WTC11 (cell line): Measurements from ENCODE around the gene AHR.

Source experiments
- CTCF ChIP-seq: fragments of 200-600 bp; IDR thresholded peaks from 2 replicates; pipeline ENCODE4 v1.8.0; 2022; ENCODE audit warnings: antibody characterized with exemption
- FOXK1 ChIP-seq: sonication (generic); formaldehyde crosslinking; IDR thresholded peaks from 2 replicates; pipeline ENCODE4 v1.8.0; 2022; ENCODE audit warnings: mild to moderate bottlenecking, moderate library complexity, missing genetic modification reagents
- NFATC4 ChIP-seq: fragments of 250-450 bp; sonication (Bioruptor Pico); IDR thresholded peaks from 2 replicates; pipeline ENCODE4 v1.9.0; 2021; ENCODE audit warnings: mild to moderate bottlenecking
- TF ChIP-seq, protein P1 (sequence below): sonication (generic); formaldehyde crosslinking; IDR thresholded peaks from 2 replicates; pipeline ENCODE4 v1.8.0; 2022; ENCODE audit warnings: mild to moderate bottlenecking, missing genetic modification reagents
- TF ChIP-seq, protein P2 (sequence below): fragments of 250-450 bp; sonication (Bioruptor Pico); IDR thresholded peaks from 2 replicates; pipeline ENCODE4 v1.9.0; 2021; ENCODE audit warnings: moderate library complexity, mild to moderate bottlenecking, inconsistent platforms, borderline replicate concordance

- TF ChIP-seq, protein P1, sequence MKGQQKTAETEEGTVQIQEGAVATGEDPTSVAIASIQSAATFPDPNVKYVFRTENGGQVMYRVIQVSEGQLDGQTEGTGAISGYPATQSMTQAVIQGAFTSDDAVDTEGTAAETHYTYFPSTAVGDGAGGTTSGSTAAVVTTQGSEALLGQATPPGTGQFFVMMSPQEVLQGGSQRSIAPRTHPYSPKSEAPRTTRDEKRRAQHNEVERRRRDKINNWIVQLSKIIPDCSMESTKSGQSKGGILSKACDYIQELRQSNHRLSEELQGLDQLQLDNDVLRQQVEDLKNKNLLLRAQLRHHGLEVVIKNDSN (CRISPR knock-in tag), result no peak
- TF ChIP-seq CTCF (no peak), NFATC4 (CRISPR knock-in tag) (no peak), FOXK1 (no peak)
- TF ChIP-seq, protein P2, sequence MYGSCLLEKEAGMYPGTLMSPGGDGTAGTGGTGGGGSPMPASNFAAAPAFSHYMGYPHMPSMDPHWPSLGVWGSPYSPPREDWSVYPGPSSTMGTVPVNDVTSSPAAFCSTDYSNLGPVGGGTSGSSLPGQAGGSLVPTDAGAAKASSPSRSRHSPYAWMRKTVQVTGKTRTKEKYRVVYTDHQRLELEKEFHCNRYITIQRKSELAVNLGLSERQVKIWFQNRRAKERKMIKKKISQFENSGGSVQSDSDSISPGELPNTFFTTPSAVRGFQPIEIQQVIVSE (CRISPR knock-in tag), result no peak
Measured at GRCh38 chr7:17311952-17312351, 13.5 kb downstream of the AHR start.
